ENCODE results near the gene MTSS2. TPM values are rescaled to one million over a fixed set of nuclear protein-coding genes. Genes with fewer than 3 reads are reported as not detected.
A peak's percentile ranks its signal among the peaks of the same experiment; 100 is the strongest.

MTSS2 gene
- total RNA-seq, 1 donor, result 56.5 TPM

GRCh38 chr16:70685061-70685937 lies 554 bp downstream of the MTSS2 start:
- Histone ChIP-seq H3K27me3 (ENCODE audit: insufficient read depth, low read length) (no peaks in the 10 kb centered on the region), H3K4me1 (ENCODE audit: insufficient read depth, low read length) (peaks cover 58% of the 10 kb centered on the region), H2AFZ (ENCODE audit: low read length) (no peak overlapping the region), H4K20me1 (ENCODE audit: insufficient read depth, low read length) (peaks cover 41% of the 10 kb centered on the region), H3K4me2 (ENCODE audit: insufficient read depth, low read length) (peak overlapping the region; percentile 87), H3K36me3 (ENCODE audit: insufficient read depth, low read length) (peaks cover 19% of the 10 kb centered on the region), H3K9me3 (ENCODE audit: low read depth, low read length) (no peaks in the 10 kb centered on the region), H3K4me3 (ENCODE audit: insufficient read depth, low read length) (peak overlapping the region; percentile 86), H3K27ac (ENCODE audit: low read depth, low read length) (peak overlapping the region; percentile 71), H3K79me2 (ENCODE audit: insufficient read depth, low read length) (peaks cover 53% of the 10 kb centered on the region)
- TF ChIP-seq, protein P1, sequence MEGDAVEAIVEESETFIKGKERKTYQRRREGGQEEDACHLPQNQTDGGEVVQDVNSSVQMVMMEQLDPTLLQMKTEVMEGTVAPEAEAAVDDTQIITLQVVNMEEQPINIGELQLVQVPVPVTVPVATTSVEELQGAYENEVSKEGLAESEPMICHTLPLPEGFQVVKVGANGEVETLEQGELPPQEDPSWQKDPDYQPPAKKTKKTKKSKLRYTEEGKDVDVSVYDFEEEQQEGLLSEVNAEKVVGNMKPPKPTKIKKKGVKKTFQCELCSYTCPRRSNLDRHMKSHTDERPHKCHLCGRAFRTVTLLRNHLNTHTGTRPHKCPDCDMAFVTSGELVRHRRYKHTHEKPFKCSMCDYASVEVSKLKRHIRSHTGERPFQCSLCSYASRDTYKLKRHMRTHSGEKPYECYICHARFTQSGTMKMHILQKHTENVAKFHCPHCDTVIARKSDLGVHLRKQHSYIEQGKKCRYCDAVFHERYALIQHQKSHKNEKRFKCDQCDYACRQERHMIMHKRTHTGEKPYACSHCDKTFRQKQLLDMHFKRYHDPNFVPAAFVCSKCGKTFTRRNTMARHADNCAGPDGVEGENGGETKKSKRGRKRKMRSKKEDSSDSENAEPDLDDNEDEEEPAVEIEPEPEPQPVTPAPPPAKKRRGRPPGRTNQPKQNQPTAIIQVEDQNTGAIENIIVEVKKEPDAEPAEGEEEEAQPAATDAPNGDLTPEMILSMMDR (IDR thresholded peaks at IDR 0.05; ENCODE audit: extremely low read depth, low read depth, low read length), result no peak
- peak; percentile 93 for DNase-seq (ENCODE audit: insufficient read length, low spot score, missing footprints)

DNA sequence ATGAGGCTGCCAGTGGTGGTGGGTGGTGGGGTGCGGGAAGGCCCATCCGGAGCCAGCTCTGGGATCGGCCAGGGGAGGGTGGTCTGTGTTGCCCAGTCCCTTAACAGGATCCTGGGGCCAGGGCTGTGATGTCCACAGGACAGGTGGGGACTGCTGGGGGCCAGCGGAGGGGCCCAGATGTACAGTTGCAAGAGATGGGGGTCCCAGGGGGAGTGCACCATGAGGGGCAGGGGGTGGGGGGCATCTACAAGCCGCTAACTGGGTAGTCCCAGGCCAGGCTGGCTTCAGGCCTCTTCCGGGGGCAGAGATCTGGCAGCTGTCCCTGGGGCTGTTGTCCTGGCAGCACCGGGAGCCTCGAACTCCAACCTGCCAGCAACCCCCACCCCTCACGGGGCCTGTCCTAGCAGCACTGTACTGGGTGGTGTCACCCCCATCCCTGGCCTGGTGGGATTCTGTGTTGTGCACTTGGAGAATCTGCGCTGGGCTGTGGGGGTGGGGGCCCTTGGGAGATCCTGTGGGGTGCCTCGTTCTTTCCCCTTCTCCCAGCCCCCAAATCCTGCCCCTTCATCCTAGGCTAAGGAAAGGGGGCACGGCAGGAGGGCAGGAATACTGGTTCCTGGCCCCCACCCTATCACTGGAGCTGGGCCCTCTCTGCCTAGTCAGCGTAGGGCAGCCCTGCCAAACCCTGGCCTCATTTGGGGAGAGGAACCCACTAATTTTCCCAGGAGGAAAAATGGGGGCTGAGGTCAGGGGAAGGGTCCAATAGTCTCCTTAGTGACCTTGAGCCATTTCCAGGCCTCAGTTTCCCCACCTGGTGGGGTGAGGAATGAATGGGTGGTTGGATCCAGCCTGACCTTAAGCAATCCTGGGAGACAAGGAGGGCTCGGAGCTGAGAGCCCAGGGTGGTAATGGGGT lies 1.4 kb downstream of the MTSS2 start:
- H3K4me3 ChIP-seq (ENCODE audit: insufficient read depth, low read length), result peak overlapping the region; percentile 86
- H3K9me3 ChIP-seq (ENCODE audit: low read depth, low read length), result no peaks in the 10 kb centered on the region
- DNase-seq (ENCODE audit: insufficient read length, low spot score, missing footprints), result peak; percentile 89
- peaks cover 62% of the 10 kb centered on the region for H3K79me2 ChIP-seq (ENCODE audit: insufficient read depth, low read length)
- peaks cover 22% of the 10 kb centered on the region for H3K36me3 ChIP-seq (ENCODE audit: insufficient read depth, low read length)
- H3K4me2 ChIP-seq (ENCODE audit: insufficient read depth, low read length), result peak overlapping the region; percentile 87
- peak overlapping the region; percentile 71 for H3K27ac ChIP-seq (ENCODE audit: low read depth, low read length)
- TF ChIP-seq, protein P1 (IDR thresholded peaks at IDR 0.05; ENCODE audit: extremely low read depth, low read depth, low read length), result no peak
- peaks cover 44% of the 10 kb centered on the region for H4K20me1 ChIP-seq (ENCODE audit: insufficient read depth, low read length)
- no peaks in the 10 kb centered on the region for H3K27me3 ChIP-seq (ENCODE audit: insufficient read depth, low read length)
- H3K4me1 ChIP-seq (ENCODE audit: insufficient read depth, low read length), result peaks cover 58% of the 10 kb centered on the region
- no peak overlapping the region for H2AFZ ChIP-seq (ENCODE audit: low read length)

DNA sequence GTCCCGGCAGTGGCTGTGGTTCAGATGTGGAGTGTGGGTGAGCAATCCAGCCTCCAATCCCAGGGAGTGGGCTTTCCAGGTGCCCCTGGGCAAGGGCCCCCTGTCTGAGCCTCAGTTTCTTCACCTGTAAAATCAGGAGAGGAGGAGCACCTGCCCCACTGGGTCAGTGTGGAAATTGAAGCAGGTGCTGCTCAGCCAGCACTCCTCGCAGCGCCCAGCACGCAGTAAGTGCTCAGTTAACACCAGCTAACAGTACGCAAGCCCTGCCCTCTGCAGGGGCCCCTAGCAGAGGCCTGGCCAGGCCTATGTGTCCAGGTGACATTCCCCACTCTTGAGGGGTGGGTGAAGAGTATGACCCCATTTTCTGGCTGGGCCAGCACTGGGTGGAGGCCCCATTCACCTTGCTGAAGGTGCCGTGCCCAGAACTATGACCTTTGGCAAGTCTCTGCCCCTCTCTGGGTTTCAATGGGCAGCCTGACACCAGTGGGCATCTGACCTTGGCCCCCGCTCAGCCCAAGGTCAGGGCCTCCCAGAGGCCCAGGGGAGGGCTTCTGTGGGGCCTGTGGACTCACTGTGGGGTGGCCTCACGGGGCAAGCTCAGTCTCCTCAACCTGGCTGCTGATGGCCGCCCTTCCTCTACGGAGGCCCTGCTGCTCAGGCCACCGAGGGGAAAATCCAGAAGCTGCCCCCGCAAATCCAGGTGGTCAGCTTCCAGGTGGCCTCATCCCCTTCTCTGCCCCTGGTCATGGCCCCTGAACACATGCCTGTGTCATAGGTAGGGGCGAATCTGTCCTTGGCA lies 2.5 kb downstream of the MTSS2 start:
- Histone ChIP-seq H4K20me1 (ENCODE audit: insufficient read depth, low read length) (peaks cover 47% of the 10 kb centered on the region), H3K27ac (ENCODE audit: low read depth, low read length) (peak overlapping the region; percentile 71)

More for the DNA sequence above, 2.5 kb downstream of the MTSS2 start:
- no peak overlapping the region for H2AFZ ChIP-seq (ENCODE audit: low read length)
- peak overlapping the region; percentile 87 for H3K4me2 ChIP-seq (ENCODE audit: insufficient read depth, low read length)
- peak overlapping the region; percentile 86 for H3K4me3 ChIP-seq (ENCODE audit: insufficient read depth, low read length)
- no peaks in the 10 kb centered on the region for H3K9me3 ChIP-seq (ENCODE audit: low read depth, low read length)
- DNase-seq (ENCODE audit: insufficient read length, low spot score, missing footprints), result peak; percentile 90
- TF ChIP-seq, protein P1 (IDR thresholded peaks at IDR 0.05; ENCODE audit: extremely low read depth, low read depth, low read length), result no peak
- H3K79me2 ChIP-seq (ENCODE audit: insufficient read depth, low read length), result peaks cover 73% of the 10 kb centered on the region
- no peaks in the 10 kb centered on the region for H3K27me3 ChIP-seq (ENCODE audit: insufficient read depth, low read length)
- H3K4me1 ChIP-seq (ENCODE audit: insufficient read depth, low read length), result peaks cover 58% of the 10 kb centered on the region
- H3K36me3 ChIP-seq (ENCODE audit: insufficient read depth, low read length), result peaks cover 32% of the 10 kb centered on the region

Measured in osteoblast (primary cell).